22Rv1 (cell line): ENCODE results near the gene RYR2.

Source experiments
- ZFX ChIP-seq: fragments of 450-650 bp; IDR thresholded peaks from 2 replicates; pipeline ENCODE4 v1.6.1; 2017; ENCODE audit warnings: antibody characterized with exemption, borderline replicate concordance
- TF ChIP-seq, protein P1 (sequence below): fragments of 450-650 bp; IDR thresholded peaks from 2 replicates; pipeline ENCODE4 v1.5.1; 2017; ENCODE audit warnings: mild to moderate bottlenecking

DNA sequence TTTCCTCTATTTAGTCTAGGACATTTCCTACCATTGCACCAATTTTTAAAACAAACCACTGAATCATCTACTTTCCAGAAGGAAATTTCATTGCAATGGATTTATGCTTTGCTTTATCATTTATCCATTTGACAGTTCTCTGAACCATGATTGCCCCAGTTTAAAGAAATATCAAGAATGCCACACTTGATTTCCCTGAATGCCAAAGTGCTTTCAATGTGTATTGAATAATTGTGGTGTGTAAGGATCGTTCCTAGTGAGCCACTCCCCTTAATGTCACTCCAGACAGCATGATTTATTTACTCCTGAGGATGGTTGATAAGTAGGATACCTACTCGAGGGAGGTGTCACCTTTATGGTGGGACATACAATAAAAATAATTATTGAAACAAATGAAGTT, 169.6 kb downstream of the RYR2 start:
- TF ChIP-seq, protein P1, sequence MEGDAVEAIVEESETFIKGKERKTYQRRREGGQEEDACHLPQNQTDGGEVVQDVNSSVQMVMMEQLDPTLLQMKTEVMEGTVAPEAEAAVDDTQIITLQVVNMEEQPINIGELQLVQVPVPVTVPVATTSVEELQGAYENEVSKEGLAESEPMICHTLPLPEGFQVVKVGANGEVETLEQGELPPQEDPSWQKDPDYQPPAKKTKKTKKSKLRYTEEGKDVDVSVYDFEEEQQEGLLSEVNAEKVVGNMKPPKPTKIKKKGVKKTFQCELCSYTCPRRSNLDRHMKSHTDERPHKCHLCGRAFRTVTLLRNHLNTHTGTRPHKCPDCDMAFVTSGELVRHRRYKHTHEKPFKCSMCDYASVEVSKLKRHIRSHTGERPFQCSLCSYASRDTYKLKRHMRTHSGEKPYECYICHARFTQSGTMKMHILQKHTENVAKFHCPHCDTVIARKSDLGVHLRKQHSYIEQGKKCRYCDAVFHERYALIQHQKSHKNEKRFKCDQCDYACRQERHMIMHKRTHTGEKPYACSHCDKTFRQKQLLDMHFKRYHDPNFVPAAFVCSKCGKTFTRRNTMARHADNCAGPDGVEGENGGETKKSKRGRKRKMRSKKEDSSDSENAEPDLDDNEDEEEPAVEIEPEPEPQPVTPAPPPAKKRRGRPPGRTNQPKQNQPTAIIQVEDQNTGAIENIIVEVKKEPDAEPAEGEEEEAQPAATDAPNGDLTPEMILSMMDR: no peak
- no peak for TF ChIP-seq ZFX
